ENCODE measurements around the gene TEX53.

The TEX53 gene

DNA sequence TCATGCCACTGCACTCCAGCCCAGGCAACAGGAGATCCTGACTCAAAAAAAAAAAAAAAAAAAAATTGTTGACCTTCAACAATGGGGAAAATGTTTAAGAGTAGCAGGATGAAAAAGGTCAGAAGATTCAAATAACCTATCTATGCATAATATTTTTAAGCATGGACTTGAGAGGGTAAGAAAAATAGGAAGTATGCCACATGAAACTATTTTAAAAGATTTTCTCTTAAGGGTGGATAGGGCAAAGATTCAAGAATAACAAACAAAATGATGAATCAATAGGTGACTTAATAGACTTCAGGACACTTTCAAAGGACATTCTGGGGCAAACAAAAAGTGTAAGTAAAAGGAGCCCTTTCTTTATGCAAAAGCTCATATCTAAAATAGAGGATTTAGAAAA, 21.2 kb upstream of the TEX53 start:
- peak; percentile 46 for DNase-seq

DNA sequence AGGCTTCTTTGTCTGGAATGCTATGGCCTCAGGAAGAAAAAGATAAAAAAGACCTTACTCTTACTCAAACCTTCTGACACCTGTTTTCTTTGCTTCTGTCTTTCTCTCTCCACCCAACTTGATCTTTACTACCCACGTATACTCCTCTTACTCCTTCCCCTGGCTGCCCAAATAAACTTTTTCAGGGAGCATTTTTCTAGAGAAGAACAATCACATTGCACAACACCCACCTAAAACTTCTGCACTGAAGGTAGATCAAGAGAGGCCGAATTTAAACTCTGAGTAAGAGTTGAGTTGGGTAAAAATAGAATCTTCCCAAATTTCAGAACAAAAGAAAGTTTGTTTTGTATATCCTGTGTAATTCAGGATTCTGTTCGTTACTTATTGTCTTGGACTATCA, 20.5 kb upstream of the TEX53 start:
- no peak for DNase-seq

DNA sequence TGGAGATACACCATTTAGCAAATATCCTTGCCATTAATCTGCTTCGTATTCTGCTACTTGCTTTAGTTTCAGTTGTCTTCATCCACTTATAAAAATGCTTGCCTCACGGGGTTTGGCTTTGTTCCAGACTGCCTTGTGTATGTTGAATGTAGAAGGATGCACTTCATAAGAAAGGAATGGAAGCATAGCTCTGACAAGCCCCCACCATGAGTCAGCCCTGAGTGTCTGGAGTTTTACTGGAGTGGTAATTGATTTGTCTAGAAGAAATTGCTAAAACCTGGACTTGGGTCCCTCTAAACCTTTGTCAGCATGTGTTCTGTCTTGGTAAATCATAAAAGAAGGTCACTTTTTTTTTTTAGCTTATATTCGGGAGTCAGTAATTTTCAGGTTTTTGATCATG, 19.8 kb upstream of the TEX53 start:
- DNase-seq, result peak; percentile 75

DNA sequence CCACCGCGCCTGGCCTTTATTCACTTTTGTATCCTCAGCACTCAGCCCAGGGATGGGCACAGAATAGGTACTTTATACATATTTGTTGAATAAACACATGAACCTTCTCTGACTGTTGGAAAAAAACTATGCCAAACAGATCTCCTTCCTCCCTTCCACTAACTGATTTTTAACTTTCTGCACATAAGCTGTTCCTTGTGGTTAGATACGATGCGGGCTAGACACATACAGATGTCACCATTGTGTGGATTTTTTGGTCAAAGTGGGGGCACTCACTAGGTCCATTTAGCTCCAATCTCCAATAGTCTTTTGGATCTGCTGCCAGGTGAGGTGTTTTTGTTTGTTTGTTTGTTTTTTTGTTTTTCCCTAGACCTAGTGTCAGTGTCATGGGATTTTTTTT, 19.3 kb upstream of the TEX53 start:
- DNase-seq, result no peak

DNA sequence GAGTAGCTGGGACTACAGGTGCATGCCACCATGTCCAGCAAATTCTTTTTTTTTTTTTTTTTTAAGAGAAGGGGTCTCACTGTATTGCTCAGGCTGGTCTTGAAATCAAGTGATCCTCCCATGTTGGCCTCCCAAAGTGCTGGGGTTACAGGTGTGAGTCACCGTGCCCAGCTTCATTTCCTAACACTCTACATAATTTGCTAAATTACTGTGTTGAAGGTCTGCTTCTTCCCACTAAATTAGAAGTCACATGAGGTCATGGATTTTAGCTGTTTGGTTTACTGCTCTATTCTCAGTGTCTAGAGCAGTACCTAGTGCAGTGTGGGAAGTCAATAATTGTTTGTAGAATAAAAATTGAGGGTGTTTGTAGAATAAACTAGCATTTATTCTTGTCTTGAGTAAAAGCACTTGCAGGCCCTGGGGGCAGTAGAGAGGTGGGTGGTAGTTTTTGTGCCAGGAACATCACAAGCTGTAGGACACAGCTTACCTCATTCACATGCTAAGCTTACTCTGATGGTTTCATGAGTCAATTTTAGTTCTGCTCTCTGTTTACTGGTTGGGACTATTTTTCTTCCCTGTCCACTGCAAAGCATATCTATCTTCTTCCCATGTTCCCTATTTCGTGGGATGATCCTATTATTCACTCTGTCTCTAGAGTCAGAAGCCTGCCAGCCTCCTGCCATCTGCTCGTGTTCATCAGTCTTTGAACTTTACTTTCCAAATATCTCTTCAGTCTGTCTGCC, 17.4 kb upstream of the TEX53 start:
- DNase-seq, result peak; percentile 52

DNA sequence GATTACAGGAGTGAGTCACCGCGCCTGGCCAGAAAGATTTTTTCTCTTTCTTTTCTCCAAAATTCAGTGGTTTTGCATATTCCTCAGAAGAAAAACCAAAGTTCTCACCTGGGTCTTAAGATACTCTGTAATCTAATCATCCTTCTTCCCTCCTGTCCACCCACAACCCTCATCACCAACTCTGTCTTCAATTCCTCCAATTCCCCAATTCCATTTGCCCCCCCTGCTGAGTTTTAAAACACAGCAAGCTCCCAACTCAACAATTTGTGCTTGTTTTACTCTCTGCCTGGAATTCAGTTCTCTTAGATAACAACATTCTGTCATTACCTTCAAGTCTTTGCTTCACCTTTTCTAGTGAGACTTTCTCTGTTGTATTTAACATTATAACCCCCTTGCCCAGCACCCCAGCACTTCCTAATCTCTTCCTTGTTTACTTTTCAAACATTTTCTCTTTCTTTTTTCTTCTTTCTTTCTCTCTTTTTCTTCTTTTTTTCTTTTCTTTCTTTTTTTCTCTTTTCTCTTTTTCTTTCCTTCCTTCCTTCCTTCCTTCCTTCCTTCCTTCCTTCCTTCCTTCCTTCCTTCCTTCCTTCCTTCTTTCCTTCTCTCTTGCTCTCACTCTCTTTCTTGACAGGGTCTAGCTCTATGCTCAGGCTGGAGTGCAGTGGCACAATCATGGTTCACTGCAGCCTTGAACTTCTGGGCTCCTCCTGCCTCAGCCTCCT, 16.6 kb upstream of the TEX53 start:
- DNase-seq, result no peak

DNA sequence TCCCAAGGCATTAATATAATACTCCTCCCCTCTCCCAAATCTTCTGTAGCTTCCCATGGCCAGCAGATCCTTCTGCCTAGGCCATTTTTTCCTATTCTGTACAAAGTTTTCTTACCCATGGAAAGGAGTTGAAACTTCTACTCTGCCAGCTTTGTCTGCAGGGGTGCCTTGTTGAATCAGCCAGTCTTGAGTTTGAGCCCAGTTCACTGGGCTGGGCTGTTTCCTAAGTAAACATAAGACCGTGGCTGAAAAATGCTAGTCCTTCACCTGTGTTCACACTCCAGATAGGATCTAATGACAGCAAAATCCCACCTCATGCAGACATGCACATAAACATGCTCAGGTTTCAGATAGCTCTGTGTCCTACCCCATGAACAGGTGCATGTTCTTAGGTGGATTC, 14.0 kb upstream of the TEX53 start:
- no peak for DNase-seq

DNA sequence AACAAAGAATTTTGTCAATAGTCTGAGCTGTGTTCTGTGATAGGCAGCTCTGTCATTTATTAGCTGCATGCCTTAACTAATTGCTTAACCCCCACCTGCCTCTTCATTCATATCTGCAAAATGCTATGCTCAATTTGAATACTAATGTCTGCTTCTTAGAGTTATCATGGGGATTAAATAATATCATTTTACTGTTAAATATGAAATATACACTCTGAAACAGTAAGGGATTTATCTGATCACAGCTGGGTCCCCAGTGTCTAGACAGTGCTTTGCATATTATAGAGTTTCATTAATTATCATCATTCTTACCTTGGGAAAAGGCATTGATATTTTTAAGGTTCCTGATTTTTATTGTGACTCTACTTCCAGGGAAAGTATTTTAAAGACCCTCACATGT, 12.4 kb upstream of the TEX53 start:
- DNase-seq, result no peak

DNA sequence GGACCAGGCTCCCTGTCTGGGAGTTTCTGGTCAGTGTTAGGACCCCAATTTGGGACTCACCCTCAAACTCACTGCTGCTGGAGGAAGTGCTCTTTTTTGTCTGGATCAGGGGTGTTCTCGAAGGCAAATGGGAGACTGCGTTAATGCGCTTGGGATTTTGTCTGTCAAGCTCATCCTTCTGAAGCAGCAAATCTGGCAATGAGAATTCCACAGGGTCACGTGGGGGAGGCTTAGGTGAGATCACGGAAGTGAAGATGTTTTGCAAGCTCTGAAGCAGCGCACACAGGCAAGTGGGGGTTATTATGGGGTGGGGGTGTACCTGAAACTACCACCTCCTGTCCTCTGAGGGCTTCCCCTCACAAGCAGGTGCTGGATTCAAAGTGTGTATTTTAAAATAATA, 10.5 kb upstream of the TEX53 start:
- DNase-seq, result no peak

DNA sequence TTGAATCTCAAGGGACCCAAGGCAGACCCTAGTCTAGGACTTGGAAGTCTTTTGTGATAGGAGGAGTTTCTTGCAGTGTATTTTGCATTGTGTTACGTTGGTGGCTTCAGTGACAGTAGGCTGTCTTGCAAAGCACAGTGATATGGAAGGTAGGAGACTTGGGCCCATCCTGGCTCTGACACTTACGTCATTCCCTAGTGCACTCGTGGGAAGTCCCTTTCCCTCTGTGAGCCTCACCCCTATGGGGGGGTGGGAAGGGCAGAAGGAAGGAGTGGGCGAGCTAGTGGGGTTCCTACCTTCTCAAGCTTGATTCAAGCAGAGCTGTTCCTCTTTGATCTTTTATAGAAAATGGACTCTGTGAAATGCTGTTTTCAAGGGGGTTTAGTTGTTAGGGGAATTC, 9.2 kb upstream of the TEX53 start:
- no peak for DNase-seq

DNA sequence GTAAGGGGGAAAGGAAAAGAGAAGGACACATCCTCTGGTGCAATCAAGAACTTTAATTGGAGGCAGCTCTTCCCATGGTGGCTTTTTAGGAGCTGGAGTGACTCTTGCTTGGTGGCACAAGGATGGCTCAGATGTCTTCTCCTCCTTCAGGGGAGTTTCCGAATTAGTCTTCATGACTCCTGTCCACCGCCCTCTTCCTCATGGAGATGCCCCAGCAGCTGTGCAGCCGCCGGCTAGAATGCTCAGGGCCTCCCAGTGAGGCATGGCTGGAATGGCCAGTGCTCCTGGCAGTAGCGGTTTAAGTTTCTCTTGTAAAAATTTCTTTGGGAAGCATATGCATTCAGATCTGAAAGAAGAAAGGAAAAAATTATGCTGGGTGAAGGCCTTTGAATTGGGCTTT, 8.8 kb upstream of the TEX53 start:
- DNase-seq, result peak; percentile 50

DNA sequence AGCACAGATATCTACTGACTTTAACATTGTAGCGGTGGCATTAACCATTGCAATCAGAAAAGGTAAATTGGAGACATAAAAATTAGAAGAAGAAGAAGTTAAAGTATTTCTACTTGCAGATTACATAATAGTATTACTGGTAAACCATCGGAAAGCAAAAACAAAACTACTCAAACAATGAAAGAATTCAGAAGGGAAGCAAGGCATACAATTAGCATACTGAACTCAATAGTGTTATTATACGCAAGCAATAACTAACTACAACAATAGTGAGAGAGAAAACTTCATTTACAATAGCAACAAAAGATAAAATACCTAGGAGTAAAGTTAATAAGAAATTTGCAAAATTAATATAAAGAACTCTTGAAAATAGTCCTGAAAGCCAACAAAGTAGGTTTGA, 6.6 kb upstream of the TEX53 start:
- no peak for DNase-seq

DNA sequence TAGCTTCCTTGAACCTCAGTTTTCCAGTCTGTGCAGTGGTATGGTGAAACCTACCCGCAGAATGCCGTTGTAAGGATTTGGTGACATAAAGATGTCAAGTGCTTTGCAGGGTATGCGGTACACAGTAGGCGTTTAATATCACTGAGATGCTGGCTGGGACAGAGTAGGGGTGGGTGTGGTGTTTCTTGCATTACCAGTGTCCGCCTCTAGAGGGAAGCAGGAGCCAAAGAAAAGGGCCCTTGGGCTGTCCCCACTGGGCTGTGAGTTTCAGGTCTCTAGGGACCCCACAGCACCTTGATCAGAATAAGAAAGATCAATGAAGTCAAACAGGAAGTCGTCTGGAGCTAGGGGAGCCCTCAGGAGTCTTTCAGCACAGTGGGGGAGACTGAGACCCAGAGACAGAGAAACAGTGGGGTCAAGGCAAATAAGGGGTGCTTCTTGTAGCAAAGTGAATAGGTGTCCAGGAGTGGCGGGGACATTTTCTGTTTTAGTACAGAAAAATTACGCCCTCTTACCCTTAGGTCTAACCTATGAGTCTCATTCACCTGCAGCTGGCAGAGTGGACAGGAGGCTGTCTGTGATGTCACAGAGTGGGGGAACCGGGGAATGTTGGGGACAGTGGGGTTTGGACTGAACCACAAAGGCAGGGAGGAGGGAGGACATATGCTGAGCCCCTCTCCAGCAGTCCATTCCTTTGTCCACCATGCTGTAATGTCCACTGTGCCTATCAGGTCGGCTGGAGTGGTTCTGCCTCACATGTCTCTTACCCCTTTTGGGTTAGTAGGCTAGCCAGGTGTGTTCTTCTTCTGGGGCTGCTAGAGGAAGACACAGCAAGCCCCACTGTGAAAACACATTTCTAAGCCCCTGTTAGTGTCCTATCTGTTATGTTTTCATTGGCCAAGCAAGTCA, 4.7 kb upstream of the TEX53 start:
- DNase-seq, result peak; percentile 74

DNA sequence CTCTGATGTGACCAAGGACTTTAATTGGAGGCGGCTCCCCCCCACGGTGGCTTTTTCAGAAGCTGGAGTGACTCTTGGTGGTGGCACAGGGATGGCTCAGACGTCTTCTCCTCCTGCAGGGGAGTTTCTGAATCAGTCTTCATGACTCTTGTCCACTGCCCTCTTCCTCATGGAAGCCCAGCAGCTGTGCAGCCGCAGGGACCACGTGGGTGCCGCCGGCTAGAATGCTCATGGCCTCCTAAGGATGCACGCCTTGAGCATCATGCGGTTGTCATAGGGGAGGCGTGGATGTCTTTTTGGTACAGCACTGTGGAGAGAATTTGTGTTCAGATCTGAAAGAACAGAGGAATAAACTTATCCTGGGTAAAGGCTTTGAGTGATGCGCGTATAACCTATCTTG, 1.3 kb downstream of the TEX53 start:
- DNase-seq, result no peak

DNA sequence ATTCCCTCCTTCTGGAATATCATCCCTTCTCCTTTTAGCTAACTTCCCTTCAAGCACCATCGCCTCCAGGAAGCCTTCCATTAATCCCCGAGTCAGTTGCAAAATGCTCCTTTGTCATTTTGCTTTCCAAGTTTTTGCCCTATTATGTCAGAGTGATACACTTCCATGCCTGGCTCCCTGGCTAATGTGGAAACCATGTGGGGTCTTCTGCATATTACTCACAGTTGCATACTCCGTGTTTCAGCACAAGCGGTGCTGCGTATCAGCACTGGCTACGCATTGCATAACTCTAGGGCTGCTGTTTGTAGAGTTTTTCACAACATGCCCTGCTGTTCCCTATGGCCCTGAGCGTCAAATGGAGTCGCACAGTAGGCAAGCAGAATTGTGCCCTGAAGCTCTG, 1.9 kb downstream of the TEX53 start:
- peak; percentile 74 for DNase-seq

DNA sequence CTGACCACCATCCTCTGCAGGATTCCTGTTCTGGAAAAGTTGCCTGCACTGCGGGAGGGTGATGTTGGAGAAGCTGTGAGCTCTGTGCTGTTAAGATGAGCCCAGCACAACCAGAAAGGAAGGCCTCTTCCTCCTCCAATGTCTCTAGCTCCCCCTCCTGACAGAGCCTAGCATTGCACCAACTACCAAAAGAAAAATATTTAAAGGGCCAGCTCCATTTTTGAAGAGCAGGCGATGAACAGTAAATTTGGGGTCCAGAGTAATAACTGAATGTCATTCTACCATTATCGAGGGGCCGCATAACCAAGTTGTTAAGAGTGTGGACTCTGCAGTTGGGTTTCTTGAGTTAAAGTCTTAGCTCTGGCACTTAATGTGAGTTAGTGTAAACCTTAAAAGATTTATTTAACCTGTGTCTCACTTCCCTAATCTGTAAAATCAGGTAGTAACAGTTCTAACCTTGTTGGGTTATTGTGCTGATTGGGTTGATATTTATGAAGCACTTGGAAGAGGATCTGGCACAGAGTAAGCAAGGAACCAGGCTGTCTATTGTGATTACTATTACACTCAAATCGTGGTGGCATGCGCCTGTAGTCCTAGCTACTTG, 3.9 kb downstream of the TEX53 start:
- peak; percentile 89 for DNase-seq

DNA sequence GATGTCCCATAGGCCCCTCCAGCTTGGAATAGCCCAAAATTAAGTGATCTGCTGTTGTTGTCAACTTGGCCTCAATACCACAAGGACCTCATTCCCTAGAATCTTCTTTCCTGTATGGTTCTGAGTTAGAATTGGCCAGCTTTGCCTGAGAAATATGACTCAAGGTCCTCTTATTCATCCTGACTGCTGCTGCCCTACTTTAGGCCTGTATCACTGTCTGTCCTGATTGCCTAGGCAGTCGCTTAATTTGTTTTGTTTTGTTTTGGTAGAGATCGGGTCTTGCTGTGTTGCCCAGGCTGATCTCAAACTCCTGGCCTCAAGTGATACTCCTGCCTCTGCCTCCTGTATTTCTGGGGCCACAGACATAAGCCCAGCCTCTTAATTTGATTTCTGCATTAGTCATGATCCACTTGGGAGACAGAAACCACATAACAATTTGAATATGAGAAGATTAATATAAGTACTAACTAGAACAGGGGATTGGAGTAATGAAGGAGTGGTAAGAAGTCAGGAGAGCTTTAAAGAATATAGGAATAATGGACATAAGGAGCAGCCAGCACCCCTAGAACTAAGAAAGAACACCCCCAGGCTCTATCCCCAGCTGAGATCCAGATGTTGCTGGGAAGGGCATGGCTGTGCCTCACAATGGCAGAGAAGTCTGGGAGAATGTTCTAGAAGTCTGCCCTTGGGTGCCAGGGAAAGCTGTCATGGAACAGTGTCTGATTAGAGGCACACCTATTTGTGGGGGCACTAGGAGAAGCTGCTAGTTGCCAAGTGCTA, 4.6 kb downstream of the TEX53 start:
- DNase-seq, result no peak

DNA sequence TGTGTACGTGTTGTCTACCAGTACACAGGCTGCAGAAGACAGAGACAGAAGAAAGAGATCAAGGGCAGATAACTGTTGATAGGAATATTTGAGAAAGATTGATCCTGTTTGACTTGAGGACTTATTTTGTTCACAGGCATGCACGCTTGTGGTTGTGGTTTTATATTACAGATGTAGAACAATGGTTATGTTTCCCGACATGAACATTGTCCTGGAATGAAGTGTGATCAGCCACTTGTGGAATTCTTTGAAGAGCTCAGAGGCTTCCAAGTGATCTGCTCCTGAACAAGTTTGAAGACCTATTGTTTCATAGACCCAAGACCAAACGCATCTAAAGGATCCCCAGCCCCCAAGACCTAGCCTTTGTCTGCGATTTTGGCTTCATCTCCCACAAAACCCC, 13.7 kb downstream of the TEX53 start:
- DNase-seq, result no peak

DNA sequence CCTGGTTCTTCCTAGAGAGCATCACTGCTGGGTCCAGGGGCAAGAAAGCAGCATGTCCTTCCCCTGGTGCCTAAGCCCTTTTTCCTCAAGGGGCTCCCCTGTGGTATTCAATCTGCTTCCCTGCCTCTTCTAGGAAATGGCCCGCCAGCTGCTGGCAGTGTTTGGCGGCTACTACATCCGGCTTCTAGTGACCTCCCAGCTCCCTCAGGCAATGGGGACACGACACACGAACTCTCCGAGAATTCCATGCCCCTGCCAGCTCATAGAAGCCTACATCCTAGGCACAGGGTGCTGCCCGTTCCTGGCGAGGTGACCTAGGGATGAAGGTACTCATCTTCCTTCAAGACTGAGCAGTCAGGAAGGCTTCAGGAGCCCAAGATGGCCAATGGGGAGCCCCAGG, 14.6 kb downstream of the TEX53 start:
- DNase-seq, result no peak

DNA sequence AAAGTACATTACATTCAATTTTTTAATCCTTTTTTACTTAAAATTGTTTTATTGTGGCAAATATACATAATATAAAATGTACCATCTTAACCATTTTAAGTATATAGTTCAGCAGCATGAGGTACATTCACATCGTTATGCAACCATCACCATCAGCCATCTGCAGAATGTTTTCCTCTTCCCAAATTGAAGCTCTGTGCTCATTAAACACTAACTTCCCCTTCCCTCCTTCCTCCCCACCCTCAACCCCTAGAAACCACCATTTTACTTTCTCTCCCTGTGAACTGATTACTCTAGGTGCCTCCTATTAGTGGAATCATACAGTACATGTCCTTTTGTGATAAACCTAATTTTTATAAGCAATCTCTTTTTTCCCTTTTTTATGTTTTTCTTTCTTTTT, 15.6 kb downstream of the TEX53 start:
- DNase-seq, result peak; percentile 35

DNA sequence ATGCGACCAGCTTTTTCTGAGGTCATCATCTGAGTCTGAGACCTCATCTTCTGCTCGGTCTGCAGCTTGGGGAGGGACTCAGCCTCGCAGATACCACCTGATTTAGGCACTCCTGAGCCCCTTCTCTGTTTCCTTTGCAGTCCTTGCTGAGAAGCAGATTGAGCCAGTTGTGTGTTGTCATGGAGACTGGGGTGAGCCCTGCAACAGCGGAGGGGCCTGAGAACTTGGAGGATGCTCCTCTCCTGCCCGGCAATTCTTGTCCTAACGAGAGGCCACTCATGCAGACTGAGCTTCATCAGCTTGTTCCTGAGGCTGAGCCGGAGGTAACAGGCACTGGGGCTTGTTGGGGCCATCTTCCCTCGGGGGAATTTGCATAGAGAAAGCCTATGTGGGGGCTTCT, 19.2 kb downstream of the TEX53 start:
- no peak for DNase-seq

DNA sequence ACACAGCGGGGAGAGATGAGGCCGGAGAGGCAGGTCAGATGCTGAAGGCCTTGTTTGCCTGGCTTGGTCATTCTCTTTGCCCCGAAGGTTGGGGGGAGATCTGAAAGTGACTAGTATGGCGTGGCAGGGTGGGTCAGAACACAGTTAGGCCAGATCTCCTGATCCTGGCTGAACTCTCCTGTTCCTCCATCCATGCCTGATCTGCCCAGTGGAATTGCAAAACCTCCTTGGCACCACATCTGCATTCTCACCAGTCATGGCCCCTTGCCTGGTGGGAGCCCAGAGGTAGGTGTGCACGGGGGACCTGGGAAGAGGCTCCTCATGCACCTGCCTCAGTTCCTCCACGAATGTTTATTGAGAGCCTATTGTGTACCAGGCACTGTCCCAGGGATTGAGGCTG, 23.2 kb downstream of the TEX53 start:
- no peak for DNase-seq
